Gastroesophageal sphincter (tissue), 3 donors: Measurements from ENCODE around the gene FAM184B.

Source experiments
- CTCF ChIP-seq, 4 experiments: fragments of 200-600 bp in 2 of 4; fragments of 450-650 bp in 2 of 4; sonication (generic) in 1 of 4; IDR thresholded peaks; one replicate each; pipeline ENCODE4 v1.5.1; 2017 to 2019; ENCODE audit warnings: antibody characterized with exemption in 4 of 4, mild to moderate bottlenecking in 2 of 4, moderate library complexity in 2 of 4
- EP300 ChIP-seq: sonication (generic); formaldehyde crosslinking; IDR thresholded peaks from one replicate; pipeline ENCODE4 v1.6.1; 2017; ENCODE audit warnings: antibody characterized with exemption, mild to moderate bottlenecking
- POLR2AphosphoS5 ChIP-seq: sonication (generic); formaldehyde crosslinking; IDR thresholded peaks from one replicate; pipeline ENCODE4 v1.6.1; 2017; ENCODE audit warnings: antibody characterized with exemption

- TF ChIP-seq CTCF (IDR thresholded peaks at IDR 0.05) (no peak), POLR2AphosphoS5 (no peak), EP300 (no peak)
Measured at GRCh38 chr4:17785858-17786257, 4.4 kb upstream of the FAM184B start.
